Hematopoietic multipotent progenitor cell (in vitro differentiated cells): ENCODE results near the gene SEMA3B. TPM values are rescaled to one million over a fixed set of nuclear protein-coding genes. Genes with fewer than 3 reads are reported as not detected.
"Not testable (repeated sequence)": the region's sequence is repeated elsewhere in the genome, so short reads cannot be mapped to it uniquely, and the experiment has no call there.

Experiments used
- DNase-seq, 3 donors: peaks; one replicate each; pipeline ENCODE4 v3.0.0-alpha.2; 2011 to 2015; ENCODE audit warnings: low read depth in 2 of 3, low spot score in 2 of 3
- total RNA-seq: library from RNA; depleted of rRNA; stranded (reverse); fragments of >200 nt; gene quantifications from one replicate; pipeline ENCODE4 v1.2.3, GENCODE V29; 2012

SEMA3B gene
- total RNA-seq, 1 donor, result 0.54 TPM

- DNase-seq, result peak in 1 of 3 donors; percentile 27
Observed at GRCh38 chr3:50303013-50303815, 34.3 kb downstream of the SEMA3B start, which contains the start of gene HYAL1. Gene HYAL1, minus strand, starts transcription at chr3:50303574. Its CDS starts 618 bp downstream, at chr3:50302956.

- DNase-seq, result no peak
Observed at GRCh38 chr3:50304601-50305000, 35.7 kb downstream of the SEMA3B start.

- not testable (repeated sequence) for DNase-seq
Observed at GRCh38 chr3:50312041-50312440, 43.1 kb downstream of the SEMA3B start.

- DNase-seq, result no peak
Observed at GRCh38 chr3:50314342-50314741, 45.4 kb downstream of the SEMA3B start.

- no peak for DNase-seq
Observed at GRCh38 chr3:50314816-50315215, 45.9 kb downstream of the SEMA3B start.

GRCh38 chr3:50316657-50317242, 47.8 kb downstream of the SEMA3B start:
- no peak for DNase-seq

GRCh38 chr3:50317300-50317699, 48.4 kb downstream of the SEMA3B start:
- no peak for DNase-seq

GRCh38 chr3:50318163-50318562, 49.2 kb downstream of the SEMA3B start:
- no peak for DNase-seq

DNA sequence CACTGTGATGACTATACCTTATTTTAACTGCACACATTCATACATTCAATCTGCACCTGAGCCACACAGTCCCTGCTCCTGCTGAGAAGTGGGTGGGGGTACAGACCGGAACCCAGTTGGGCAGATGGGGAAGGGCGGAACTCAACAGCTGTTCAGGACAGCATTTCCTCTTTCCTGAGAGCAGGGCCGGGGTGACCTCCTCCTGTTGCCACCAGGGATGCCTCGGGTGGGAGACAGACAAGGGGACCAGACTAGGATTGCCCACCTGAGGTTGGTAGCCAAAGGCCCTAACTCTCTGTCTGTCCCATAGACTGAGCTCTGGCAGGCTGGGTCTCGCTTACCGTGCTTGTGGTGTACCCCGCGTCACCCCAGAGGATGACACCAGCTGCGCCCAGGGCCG, 49.7 kb downstream of the SEMA3B start:
- DNase-seq, result peak in 1 of 3 donors; percentile 28

GRCh38 chr3:50319181-50319893, 50.4 kb downstream of the SEMA3B start:
- DNase-seq, result no peak

GRCh38 chr3:50319894-50320625, 51.1 kb downstream of the SEMA3B start:
- DNase-seq, result no peak

DNA sequence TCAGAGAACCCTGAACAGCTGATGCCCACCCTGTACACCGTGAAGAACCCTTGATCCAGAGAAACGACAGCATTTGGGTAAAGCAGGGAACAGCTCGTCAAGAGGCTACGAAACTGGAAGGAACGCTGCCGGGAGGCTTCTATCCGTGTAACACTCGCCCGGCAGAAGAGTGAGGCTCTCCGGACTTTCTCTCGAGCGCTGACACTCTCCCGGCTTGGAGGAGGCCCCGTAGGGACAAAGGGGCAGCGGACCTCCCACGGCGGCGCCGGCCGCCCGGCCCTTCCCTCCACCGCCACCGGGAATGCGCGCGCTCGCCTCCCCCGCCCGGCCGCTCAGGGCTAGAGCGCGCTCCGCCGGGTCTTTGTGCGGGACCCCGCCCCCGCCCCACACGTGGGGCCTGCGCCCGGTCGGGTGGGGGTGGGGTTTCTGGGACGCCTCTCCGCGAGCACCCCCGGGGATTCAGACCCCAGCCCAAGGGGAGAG, 51.9 kb downstream of the SEMA3B start:
- DNase-seq, result peak in 2 of 3 donors; percentile 40 to 69

DNA sequence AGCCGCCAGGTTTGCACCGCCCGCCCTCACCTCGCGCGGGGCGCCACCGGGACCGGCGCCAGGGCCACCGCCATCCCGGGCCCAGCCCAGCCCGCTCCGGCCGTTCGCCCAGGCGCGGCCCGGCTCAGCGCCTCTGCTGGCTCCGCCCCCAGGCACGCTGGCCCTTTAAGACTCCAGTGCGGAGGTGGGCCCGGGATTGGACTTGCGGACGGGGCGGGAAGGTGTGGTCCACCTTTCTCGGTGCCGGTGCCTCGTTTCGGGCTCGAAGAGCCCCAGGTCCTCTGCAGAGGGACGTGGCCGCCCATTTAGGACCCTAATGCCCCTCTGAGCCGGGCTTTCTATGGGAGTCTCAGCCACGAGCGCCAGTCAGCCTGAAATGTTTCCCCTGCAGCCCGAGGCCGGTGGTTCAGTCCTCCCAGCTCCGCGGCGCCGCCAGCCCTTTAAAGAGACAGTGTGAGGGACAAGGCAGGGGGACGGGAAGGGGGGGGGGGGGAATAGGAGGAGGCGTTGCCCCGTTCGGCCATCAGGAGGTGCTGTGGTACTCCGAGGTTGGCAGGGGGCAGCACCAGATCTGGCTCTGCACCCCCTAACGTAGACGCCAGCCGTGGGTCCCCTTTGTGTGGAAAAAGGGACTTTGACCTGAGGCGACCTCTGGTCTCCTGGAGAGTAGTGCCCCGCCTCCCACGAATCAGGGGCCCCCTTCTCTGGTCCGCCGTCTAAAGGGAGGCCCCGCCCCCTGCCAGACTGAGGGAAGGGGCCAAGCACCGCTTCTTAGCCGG, 52.6 kb downstream of the SEMA3B start:
- DNase-seq, result peak; percentile 62 to 92 (median 90)

DNA sequence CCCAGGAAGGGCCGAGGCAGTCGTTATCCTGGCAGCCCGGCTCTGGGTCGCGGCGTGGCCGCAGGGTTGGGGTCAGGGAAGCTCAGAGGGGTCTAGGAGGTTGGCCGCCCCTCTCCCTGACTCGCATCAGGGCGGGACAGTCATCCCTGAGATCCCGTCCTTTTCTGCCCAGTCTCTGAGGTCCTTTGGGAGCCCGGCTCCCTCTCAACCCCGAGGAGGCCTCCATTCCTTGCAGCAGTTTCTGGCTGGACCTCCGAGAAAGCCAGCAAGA, 53.1 kb downstream of the SEMA3B start:
- DNase-seq, result no peak

DNA sequence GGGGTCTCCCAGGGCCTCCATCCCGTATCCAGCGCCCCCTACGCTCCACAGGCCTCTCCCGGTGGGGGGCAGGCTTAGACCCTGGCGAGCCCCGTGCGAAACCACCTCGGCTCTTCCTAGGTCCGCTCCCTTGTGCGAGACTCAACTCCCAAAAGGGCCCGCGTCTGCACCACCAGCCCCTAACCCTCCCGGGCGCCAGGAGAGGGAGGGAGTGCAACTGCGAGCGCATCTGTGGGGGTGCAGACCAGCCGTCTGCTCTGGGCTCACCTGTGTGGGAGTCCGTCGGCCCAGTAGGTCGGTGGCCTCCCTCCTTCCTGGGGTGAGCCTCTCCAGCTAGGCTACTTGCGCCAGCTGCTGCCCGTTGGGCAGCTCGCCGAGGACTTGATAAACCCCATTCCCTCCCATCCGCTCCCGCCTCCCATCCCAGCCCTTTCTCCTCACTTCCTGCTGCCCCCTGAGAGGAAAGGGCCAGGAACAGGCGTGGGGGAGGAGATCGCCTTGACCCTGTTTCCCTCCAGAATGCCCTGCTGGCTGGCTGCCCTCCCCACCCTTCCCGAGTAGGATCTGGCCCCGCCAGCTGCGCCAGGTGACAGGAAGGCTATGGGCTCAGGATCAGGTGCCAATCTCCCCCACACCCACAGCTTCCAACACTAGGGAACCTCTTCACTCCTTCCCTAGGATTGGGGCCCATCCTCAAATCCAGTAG, 53.6 kb downstream of the SEMA3B start, which contains the start of gene HYAL2:
TSS of gene HYAL2 (minus strand) at position 360 of the 706 bp plus-strand sequence. CDS start 2,256 bp downstream, outside the sequence.
- no peak for DNase-seq

DNA sequence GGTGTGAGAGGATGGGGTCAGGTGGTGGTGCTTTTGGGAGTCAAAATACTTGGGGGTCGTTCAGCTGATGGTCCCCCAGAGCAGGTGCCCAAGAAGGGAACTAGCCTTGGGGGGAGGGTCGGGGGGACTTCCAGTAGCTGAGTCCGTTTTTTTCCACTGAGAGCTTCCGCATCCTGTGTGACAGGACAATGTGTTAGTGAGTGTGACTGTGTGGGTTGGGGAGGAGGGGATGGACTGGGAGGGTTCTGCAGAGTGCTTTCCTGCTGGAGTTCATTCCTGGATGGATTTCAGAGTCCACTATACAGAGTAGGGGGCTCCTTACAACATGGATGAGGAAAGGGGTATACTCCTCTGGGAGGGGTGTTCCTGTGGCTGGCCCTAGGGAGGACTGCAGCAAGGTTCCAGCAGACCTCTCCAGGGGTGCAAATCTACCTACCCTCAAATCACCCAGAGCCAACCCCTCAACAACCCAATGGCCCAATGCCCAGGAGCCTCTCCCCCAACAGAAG, 54.2 kb downstream of the SEMA3B start:
- no peak for DNase-seq

DNA sequence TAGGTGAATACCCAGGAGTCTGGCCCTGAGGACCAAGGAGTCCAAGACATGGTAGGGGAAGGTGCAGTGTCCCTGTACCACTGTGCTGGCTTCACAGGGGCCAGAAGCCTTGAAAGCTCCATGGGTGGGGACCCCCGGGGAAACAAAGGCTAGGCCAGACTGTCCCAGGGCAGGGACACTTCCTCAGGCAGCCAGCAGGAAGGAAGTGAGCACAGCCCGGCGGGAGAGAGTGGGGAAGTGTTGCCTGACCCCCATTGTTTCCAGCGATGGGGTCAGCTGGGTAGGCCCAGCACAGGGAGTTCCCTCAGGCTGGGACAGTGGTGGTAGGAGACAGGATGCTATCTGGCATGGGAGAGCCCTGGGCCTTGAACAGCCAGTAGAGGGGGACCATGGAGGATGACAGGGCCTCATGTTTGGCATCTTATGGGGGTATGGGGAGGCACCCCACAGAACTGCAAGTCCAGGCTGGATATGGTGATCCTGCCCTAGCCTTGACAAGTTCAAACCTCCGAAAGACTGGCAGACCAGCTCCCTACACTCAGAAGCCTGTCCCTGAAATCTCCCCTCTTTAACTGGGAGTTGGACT, 54.8 kb downstream of the SEMA3B start:
- DNase-seq, result no peak

DNA sequence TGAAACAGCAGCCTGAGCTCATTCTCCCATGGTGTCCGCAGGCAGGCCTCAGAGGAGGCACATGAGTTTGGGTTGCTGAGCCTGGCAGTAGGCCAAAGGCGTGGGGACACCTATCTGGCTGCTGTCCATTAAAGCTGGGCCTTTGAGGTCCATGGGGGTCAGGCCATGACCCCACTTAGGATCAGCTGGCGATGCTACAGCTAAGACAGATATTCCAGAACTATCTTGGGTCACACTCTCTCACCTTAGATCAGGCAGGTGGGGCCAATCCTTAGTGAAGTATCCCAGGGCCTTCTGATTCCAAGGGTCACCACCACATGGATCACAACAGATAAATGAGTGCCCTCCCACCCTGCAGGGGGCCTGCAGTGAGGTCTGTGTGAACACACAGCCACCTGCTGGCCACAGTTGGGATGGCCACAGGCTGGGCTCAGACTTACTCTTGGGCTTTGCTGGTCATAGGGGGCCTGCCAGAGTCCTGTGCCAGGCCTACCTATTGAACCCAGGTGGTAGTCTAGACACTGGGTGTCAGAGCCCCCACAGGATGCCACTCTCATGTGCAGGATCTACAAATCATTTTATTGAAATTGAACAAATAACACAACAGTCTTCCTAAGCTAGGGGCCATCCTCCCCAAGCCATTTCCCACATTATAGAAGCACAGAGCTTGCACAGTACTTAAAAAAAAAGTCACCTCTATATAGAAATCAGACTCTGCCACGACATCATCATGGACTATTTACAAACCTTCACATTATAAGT, 55.6 kb downstream of the SEMA3B start:
- DNase-seq, result peak in 2 of 3 donors; percentile 75 to 78
